Amniotic stem cell (primary cell): ENCODE data around the gene CYB5A.

Experiments
- DNase-seq: peaks from one replicate; lab custom pipeline; 2025; lab: John Stamatoyannopoulos, UW

Gene CYB5A

GRCh38 chr18:74248189-74248588 is 43.6 kb downstream of the CYB5A start:
- DNase-seq: no peak

GRCh38 chr18:74244554-74244953 is 47.2 kb downstream of the CYB5A start:
- no peak for DNase-seq

GRCh38 chr18:74243127-74243526 is 48.6 kb downstream of the CYB5A start:
- no peak for DNase-seq

GRCh38 chr18:74242438-74243096 is 49.2 kb downstream of the CYB5A start:
- no peak for DNase-seq

- no peak for DNase-seq
Observed at GRCh38 chr18:74241970-74242369, 49.8 kb downstream of the CYB5A start.

GRCh38 chr18:74241426-74241825 is 50.3 kb downstream of the CYB5A start:
- no peak for DNase-seq

- DNase-seq: no peak
Observed at GRCh38 chr18:74239567-74239966, 52.2 kb downstream of the CYB5A start.

- DNase-seq: no peak
Observed at GRCh38 chr18:74234326-74235171, 57.2 kb downstream of the CYB5A start.

GRCh38 chr18:74233933-74234325 is 57.8 kb downstream of the CYB5A start:
- no peak for DNase-seq

GRCh38 chr18:74230922-74231714 is 60.6 kb downstream of the CYB5A start:
- DNase-seq: no peak

- no peak for DNase-seq
Observed at GRCh38 chr18:74229891-74230290, 61.9 kb downstream of the CYB5A start.

- DNase-seq: no peak
Observed at GRCh38 chr18:74229005-74229404, 62.8 kb downstream of the CYB5A start.

GRCh38 chr18:74228312-74228711 is 63.5 kb downstream of the CYB5A start:
- DNase-seq: no peak

- DNase-seq: no peak
Observed at GRCh38 chr18:74226666-74227065, 65.1 kb downstream of the CYB5A start.

- DNase-seq: no peak
Observed at GRCh38 chr18:74226156-74226555, 65.6 kb downstream of the CYB5A start.

- DNase-seq: no peak
Observed at GRCh38 chr18:74225193-74225840, 66.4 kb downstream of the CYB5A start.

- DNase-seq: no peak
Observed at GRCh38 chr18:74222710-74223494, 68.9 kb downstream of the CYB5A start.

GRCh38 chr18:74221081-74221480 is 70.7 kb downstream of the CYB5A start:
- DNase-seq: no peak

- DNase-seq: no peak
Observed at GRCh38 chr18:74219056-74219455, 72.7 kb downstream of the CYB5A start.

GRCh38 chr18:74217476-74218143 is 74.2 kb downstream of the CYB5A start:
- DNase-seq: no peak

- no peak for DNase-seq
Observed at GRCh38 chr18:74216661-74217110, 75.1 kb downstream of the CYB5A start.
